Upper lobe of right lung (tissue), 1 donor: ENCODE measurements around the gene PDE11A. TPM values are rescaled to one million over a fixed set of nuclear protein-coding genes. Genes with fewer than 3 reads are reported as not detected.

Experiments used
- ATAC-seq: fragments of 200-7000 bp; cut with Tn5 transposase; one replicate; pipeline ENCODE4 v1.9.1; 2020; ENCODE audit warnings: mild to moderate bottlenecking, moderate library complexity
- DNase-seq: peaks from one replicate; pipeline ENCODE4 v3.0.0-alpha.2; 2020
- H3K27ac ChIP-seq: fragments of 200-600 bp; one replicate; pipeline ENCODE4 v1.8.0; 2022
- H3K27me3 ChIP-seq: fragments of 200-600 bp; one replicate; pipeline ENCODE4 v1.8.0; 2022; ENCODE audit warnings: mild to moderate bottlenecking
- H3K36me3 ChIP-seq: fragments of 200-600 bp; one replicate; pipeline ENCODE4 v1.8.0; 2022
- H3K4me1 ChIP-seq: fragments of 200-600 bp; one replicate; pipeline ENCODE4 v1.8.0; 2022
- H3K4me3 ChIP-seq: fragments of 200-600 bp; one replicate; pipeline ENCODE4 v1.8.0; 2022; ENCODE audit warnings: mild to moderate bottlenecking
- H3K9me3 ChIP-seq: fragments of 200-600 bp; one replicate; pipeline ENCODE4 v1.8.0; 2022
- intact Hi-C: fragments of 100-400 bp; cut with DNase I; formaldehyde crosslinking; loops from one replicate; pipeline ENCODE4 v1.11.0; 2022
- total RNA-seq: library from RNA; stranded (reverse); fragmentation: NEBNext Ultra II Directional; extraction: Animal tissue kit (Norgen Biotek cat#: 25700); gene quantifications from one replicate; pipeline ENCODE4 v1.2.1, GENCODE V29; 2021
- TF ChIP-seq, protein P1 (sequence below): fragments of 200-600 bp; IDR thresholded peaks from one replicate; pipeline ENCODE4 v1.8.0; 2022; ENCODE audit warnings: antibody characterized with exemption
- donor health status: DM: no; HTN: yes; CAD: no; lungs with severe emphysema.

Gene PDE11A
- total RNA-seq, 1 donor from 2014 or later = not detected

DNA sequence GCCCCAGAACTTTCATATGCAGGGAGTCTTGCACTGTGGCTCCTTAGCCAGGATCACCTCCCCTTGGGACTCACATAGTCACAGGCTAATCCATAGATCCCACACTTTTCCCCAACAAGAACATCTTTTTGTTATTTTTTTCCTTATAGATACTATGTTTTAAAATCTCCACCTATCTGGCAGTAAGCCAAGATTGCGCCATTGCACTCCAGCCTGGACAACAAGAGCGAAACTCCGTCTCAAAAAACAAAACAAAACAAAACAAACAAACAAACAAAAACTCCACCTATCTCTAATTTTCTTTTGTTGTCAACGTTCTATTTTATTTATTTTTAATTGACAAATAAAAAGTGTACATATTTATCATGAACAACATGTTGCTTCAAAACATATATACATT is 141.7 kb downstream of the PDE11A start:
- Histone ChIP-seq H3K4me1 (no peaks in the 10 kb centered on the region), H3K36me3 (no peaks in the 10 kb centered on the region), H3K4me3 (no peak overlapping the region), H3K9me3 (no peaks in the 10 kb centered on the region), H3K27ac (no peak overlapping the region), H3K27me3 (no peaks in the 10 kb centered on the region)
- ATAC-seq (no peak), DNase-seq (no peak)
- intact Hi-C loops = no loop called here
- TF ChIP-seq, protein P1, sequence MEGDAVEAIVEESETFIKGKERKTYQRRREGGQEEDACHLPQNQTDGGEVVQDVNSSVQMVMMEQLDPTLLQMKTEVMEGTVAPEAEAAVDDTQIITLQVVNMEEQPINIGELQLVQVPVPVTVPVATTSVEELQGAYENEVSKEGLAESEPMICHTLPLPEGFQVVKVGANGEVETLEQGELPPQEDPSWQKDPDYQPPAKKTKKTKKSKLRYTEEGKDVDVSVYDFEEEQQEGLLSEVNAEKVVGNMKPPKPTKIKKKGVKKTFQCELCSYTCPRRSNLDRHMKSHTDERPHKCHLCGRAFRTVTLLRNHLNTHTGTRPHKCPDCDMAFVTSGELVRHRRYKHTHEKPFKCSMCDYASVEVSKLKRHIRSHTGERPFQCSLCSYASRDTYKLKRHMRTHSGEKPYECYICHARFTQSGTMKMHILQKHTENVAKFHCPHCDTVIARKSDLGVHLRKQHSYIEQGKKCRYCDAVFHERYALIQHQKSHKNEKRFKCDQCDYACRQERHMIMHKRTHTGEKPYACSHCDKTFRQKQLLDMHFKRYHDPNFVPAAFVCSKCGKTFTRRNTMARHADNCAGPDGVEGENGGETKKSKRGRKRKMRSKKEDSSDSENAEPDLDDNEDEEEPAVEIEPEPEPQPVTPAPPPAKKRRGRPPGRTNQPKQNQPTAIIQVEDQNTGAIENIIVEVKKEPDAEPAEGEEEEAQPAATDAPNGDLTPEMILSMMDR = no peak

DNA sequence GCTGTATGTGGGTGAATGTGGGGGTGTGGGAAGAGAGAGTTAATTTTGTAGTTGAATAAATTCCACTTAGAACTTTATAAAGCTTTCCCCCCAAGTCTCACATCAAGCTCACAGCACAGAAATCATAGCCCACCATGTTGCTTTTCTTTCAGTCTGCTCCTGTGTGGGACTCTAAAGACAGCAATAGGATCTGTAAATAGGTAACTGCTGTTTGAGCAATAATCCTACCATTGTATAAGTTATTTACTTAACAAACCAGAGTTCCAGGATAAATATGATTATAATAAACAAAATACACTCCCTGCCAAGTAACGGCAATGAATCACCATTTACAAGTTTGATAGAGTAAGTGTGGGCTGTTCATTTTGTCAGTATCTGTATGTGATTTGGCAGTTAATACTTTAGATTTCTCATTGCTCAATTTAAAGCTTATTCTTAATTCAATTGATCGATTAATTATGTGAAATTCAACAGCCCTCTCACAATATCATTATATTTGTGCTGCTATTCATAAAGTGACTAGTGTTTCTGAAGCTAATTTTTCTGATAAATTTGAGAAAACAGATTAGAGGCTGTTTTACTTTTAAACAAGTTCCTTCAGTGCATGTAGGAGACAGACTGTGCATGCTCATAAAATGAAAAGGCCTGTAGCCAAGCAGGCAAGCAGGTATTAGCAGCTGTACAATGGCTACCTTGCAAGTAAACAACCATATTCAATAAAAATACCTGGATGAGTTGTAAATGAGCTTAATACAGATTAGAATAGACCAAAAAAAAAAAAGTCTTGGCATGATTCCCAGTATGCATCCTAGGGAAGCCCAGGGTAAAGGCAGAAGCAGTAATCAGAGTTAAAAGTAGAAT is 142.7 kb downstream of the PDE11A start:
- Histone ChIP-seq H3K36me3 (no peaks in the 10 kb centered on the region), H3K9me3 (no peaks in the 10 kb centered on the region), H3K4me3 (no peak overlapping the region), H3K4me1 (no peaks in the 10 kb centered on the region), H3K27ac (no peak overlapping the region), H3K27me3 (no peaks in the 10 kb centered on the region)
- DNase-seq (no peak), ATAC-seq (no peak)
- intact Hi-C loops = no loop called here
- TF ChIP-seq, protein P1 = no peak

DNA sequence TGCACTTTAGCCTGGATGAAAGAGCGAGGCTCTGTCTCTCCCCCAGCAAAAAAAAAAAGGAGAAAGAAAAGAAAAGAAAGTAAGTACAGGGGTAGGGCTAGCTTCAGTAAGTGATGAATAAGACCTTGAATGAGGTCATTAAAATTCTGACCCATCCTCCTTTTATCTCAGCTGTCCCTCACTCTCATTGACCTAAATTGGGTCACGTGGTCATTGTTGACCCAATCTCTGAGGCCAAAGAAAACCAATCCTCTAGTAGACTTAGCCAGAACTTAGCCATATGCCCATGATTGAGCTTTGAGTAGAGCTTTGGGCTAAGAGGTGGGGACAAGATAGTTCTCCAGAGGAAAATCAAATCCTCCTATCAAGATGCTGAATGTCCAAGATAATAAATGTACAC is 149.3 kb downstream of the PDE11A start:
- ATAC-seq (no peak), DNase-seq (no peak)
- Histone ChIP-seq H3K9me3 (no peaks in the 10 kb centered on the region), H3K27me3 (no peaks in the 10 kb centered on the region), H3K27ac (no peak overlapping the region), H3K4me3 (no peak overlapping the region), H3K4me1 (no peaks in the 10 kb centered on the region), H3K36me3 (no peaks in the 10 kb centered on the region)
- intact Hi-C loops = no loop called here
- TF ChIP-seq, protein P1 = no peak

DNA sequence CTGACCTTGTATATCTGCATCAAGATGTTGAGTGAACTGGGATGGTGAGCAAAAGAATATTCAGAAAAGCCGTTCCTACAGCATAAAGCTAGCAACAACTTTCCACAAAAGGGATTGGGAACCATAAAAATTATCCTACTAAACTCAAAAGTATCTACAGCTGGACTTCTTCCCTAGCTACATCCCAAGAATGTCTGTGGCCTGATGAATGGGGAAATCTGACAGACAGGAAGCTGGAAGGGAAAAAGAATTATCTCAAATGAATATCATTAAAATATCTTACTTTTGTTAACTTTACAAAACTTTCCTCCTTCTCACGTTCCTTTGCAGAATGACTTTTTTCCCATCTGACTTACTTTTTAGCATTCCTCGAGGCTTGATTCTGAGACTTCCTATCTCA is 150.9 kb downstream of the PDE11A start:
- no peak overlapping the region for H3K27ac ChIP-seq
- TF ChIP-seq, protein P1 = no peak
- H3K27me3 ChIP-seq = no peaks in the 10 kb centered on the region
- no peak overlapping the region for H3K4me3 ChIP-seq
- intact Hi-C loops = no loop called here
- ATAC-seq (no peak), DNase-seq (no peak)
- no peaks in the 10 kb centered on the region for H3K36me3 ChIP-seq
- no peaks in the 10 kb centered on the region for H3K4me1 ChIP-seq
- H3K9me3 ChIP-seq = no peaks in the 10 kb centered on the region

DNA sequence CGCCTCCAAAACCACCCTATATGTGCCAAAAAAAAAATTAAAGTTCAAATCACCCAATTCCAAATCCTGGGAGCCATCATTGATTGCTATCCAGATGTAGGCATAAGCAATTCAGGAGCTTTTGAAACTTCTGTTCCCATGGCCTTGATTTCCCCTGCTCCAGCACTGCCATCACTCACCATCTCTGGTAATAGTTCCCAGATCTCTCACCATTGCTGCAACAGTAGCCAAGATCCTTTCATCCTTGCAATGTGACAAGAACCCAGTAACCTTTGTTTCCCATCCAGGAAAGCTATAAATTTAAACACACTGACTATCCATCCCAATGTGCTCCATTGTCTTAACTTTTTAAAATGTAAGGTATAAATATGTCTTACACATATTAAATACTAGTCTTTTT is 155.4 kb downstream of the PDE11A start:
- DNase-seq = no peak
- H3K4me1 ChIP-seq = no peaks in the 10 kb centered on the region
- no peak overlapping the region for H3K27ac ChIP-seq
- H3K27me3 ChIP-seq = no peaks in the 10 kb centered on the region
- no peaks in the 10 kb centered on the region for H3K36me3 ChIP-seq
- no peaks in the 10 kb centered on the region for H3K9me3 ChIP-seq
- H3K4me3 ChIP-seq = no peak overlapping the region
- TF ChIP-seq, protein P1 = no peak
- ATAC-seq = no peak
- intact Hi-C loops = no loop called here
